Measurements from ENCODE around the gene E2F2. TPM values are rescaled to one million over a fixed set of nuclear protein-coding genes. Genes with fewer than 3 reads are reported as not detected.

E2F2 gene
- total RNA-seq, 1 donor from 2014 or later: 0.15 TPM

- ATAC-seq: no peak
Observed at GRCh38 chr1:23563003-23563402, 32.0 kb upstream of the E2F2 start.

GRCh38 chr1:23562137-23562876, 31.3 kb upstream of the E2F2 start:
- peak; percentile 68 for ATAC-seq
- DNase-seq (ENCODE audit: low spot score): peak; percentile 83

More at GRCh38 chr1:23563003-23563402, 32.0 kb upstream of the E2F2 start:
- DNase-seq (ENCODE audit: low spot score): no peak

GRCh38 chr1:23561813-23562100, 30.7 kb upstream of the E2F2 start:
- ATAC-seq (no peak), DNase-seq (ENCODE audit: low spot score) (no peak)

GRCh38 chr1:23561076-23561812, 30.2 kb upstream of the E2F2 start:
- DNase-seq (ENCODE audit: low spot score) (no peak), ATAC-seq (no peak)

- no peak for ATAC-seq
- no peak for DNase-seq (ENCODE audit: low spot score)
Observed at GRCh38 chr1:23559985-23560741, 29.1 kb upstream of the E2F2 start.

- DNase-seq (ENCODE audit: low spot score): peak; percentile 95
- ATAC-seq: peak; percentile 82
Observed at GRCh38 chr1:23559136-23559984, 28.3 kb upstream of the E2F2 start, which contains the start of gene ID3. ID3 (minus strand) TSS chr1:23559501; CDS start chr1:23559426, 75 bp downstream.

- no peak for ATAC-seq
- DNase-seq (ENCODE audit: low spot score): no peak
Observed at GRCh38 chr1:23558872-23559135, 27.8 kb upstream of the E2F2 start.

GRCh38 chr1:23558140-23558871, 27.3 kb upstream of the E2F2 start:
- peak; percentile 60 for DNase-seq (ENCODE audit: low spot score)
- ATAC-seq: no peak

- ATAC-seq (no peak), DNase-seq (ENCODE audit: low spot score) (no peak)
Observed at GRCh38 chr1:23557471-23558124, 26.6 kb upstream of the E2F2 start.

GRCh38 chr1:23556635-23557470, 25.8 kb upstream of the E2F2 start:
- ATAC-seq (no peak), DNase-seq (ENCODE audit: low spot score) (no peak)

- DNase-seq (ENCODE audit: low spot score): no peak
- no peak for ATAC-seq
Observed at GRCh38 chr1:23555986-23556634, 25.1 kb upstream of the E2F2 start.

GRCh38 chr1:23555270-23555985, 24.4 kb upstream of the E2F2 start:
- DNase-seq (ENCODE audit: low spot score): no peak
- ATAC-seq: no peak

GRCh38 chr1:23554481-23555269, 23.6 kb upstream of the E2F2 start:
- ATAC-seq: peak; percentile 83
- peak; percentile 83 for DNase-seq (ENCODE audit: low spot score)

- ATAC-seq (no peak), DNase-seq (ENCODE audit: low spot score) (no peak)
Observed at GRCh38 chr1:23554127-23554480, 23.1 kb upstream of the E2F2 start.

GRCh38 chr1:23553231-23554126, 22.4 kb upstream of the E2F2 start:
- ATAC-seq (no peak), DNase-seq (ENCODE audit: low spot score) (no peak)

- ATAC-seq (no peak), DNase-seq (ENCODE audit: low spot score) (no peak)
Observed at GRCh38 chr1:23551849-23552248, 20.8 kb upstream of the E2F2 start.
